K562 (cell line): Measurements from ENCODE around the gene UFSP2.

Experiments used
- HDAC6 ChIP-seq: IDR thresholded peaks from 2 replicates; pipeline ENCODE4 v1.6.1; 2012; ENCODE audit warnings: low read depth, mild to moderate bottlenecking, control low read depth, inconsistent platforms, low read length, moderate library complexity
- POLR2AphosphoS5 ChIP-seq: IDR thresholded peaks from 2 replicates; pipeline ENCODE4 v1.6.1; 2011; ENCODE audit warnings: mild to moderate bottlenecking, low read depth, low read length, moderate library complexity; ENCODE audit not compliant: control insufficient read depth, insufficient read depth

DNA sequence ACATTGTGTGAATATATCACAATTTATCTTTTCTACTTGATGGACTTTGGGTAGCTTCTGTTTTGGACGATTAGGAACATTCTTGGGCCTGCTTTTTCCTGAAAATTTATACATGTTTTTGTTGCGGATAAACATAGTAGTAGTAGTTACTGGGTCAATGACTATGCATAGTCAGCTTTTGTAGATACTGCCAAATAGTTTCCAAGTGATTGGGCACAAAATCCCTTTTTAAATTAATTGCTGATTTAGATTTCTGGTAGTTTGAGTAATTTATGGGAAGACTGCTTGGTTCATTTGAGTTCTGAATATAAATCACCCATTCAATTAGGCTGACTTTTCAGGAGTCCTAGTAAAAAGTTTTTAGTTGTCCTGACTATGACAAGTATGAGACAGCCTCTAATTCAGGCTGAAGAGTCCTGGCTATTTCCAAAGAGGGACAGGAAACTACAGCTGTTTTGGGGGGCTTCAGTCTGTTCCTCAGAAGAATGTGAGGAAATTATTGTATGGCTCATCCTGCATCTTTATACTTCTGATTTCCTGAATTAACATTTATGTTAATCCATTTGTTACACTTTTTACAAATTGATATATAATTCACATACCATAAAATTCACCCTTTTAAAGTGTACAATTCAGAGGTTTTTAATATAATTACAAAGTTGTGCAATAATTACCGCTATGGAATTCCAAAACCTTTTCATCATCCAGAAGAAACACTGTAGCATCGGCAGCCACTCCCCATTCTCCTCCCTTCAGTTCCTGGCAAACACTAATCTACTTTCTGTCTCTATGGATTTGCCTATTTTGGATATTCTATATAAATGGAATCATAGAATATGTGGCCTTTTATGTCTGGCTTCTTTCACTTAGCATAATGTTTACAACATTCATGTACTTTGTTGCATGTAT is 44.2 kb downstream of the UFSP2 start:
- TF ChIP-seq HDAC6 = no peak
- TF ChIP-seq POLR2AphosphoS5 = no peak
